ENCODE data around the gene DDX25. TPM values are rescaled to one million over a fixed set of nuclear protein-coding genes. Genes with fewer than 3 reads are reported as not detected.

DDX25 gene
- total and polyA plus RNA-seq, 2 of the 13 experiments (the other 11 are each of a cell fraction or from before 2014, with no cell fraction given): 0.17 to 0.29 TPM

GRCh38 chr11:125902927-125903710, 1.2 kb upstream of the DDX25 start, which contains the start of gene PUS3 (continued):
- TF ChIP-seq MAFF (IDR thresholded peaks at IDR 0.05; ENCODE audit: low read depth, low read length) (no peak), ZNF709 (CRISPR knock-in tag; IDR thresholded peaks at IDR 0.05) (no peak), KAT7 (CRISPR knock-in tag; IDR thresholded peaks at IDR 0.05; ENCODE audit: borderline replicate concordance) (no peak), TEAD3 (CRISPR knock-in tag; optimal IDR thresholded peaks at IDR 0.05; ENCODE audit: borderline replicate concordance) (no peak), ZSCAN29 (CRISPR knock-in tag; conservative IDR thresholded peaks at IDR 0.05) (no peak), ZNF605 (CRISPR knock-in tag; IDR thresholded peaks at IDR 0.05) (peak; percentile 52; the same call in 1 of the 2 replicates), ZNF142 (CRISPR knock-in tag; IDR thresholded peaks at IDR 0.05) (peak; percentile 97), DNMT1 (CRISPR knock-in tag; IDR thresholded peaks at IDR 0.05) (no peak), THAP11 (CRISPR knock-in tag; IDR thresholded peaks at IDR 0.05) (peak; percentile 100), IKZF1 (IDR thresholded peaks at IDR 0.05) (no peak), SMAD3 (CRISPR knock-in tag; IDR thresholded peaks at IDR 0.05) (no peak), EHMT2 (IDR thresholded peaks at IDR 0.05; ENCODE audit: borderline replicate concordance, low read depth, low read length) (peak; percentile 93), ESRRA (CRISPR knock-in tag; IDR thresholded peaks at IDR 0.05; ENCODE audit: low read depth) (no peak), CEBPZ (IDR thresholded peaks at IDR 0.05; ENCODE audit: low read length) (no peak), CSRNP1 (CRISPR knock-in tag; IDR thresholded peaks at IDR 0.05) (no peak), GATAD1 (CRISPR knock-in tag; IDR thresholded peaks at IDR 0.05) (peak; percentile 89), CEBPG (CRISPR knock-in tag; IDR thresholded peaks at IDR 0.05) (no peak)
- TF ChIP-seq, protein P1, sequence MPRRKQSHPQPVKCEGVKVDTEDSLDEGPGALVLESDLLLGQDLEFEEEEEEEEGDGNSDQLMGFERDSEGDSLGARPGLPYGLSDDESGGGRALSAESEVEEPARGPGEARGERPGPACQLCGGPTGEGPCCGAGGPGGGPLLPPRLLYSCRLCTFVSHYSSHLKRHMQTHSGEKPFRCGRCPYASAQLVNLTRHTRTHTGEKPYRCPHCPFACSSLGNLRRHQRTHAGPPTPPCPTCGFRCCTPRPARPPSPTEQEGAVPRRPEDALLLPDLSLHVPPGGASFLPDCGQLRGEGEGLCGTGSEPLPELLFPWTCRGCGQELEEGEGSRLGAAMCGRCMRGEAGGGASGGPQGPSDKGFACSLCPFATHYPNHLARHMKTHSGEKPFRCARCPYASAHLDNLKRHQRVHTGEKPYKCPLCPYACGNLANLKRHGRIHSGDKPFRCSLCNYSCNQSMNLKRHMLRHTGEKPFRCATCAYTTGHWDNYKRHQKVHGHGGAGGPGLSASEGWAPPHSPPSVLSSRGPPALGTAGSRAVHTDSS (CRISPR knock-in tag; conservative IDR thresholded peaks at IDR 0.05): 0 out of 2 replicates have a peak, but pooled peaks have one; percentile 38
